A673 (cell line): ENCODE results near the gene CASP9. TPM values are rescaled to one million over a fixed set of nuclear protein-coding genes. Genes with fewer than 3 reads are reported as not detected.
A peak's percentile ranks its signal among the peaks of the same experiment; 100 is the strongest.
"Not testable (repeated sequence)": the region's sequence is repeated elsewhere in the genome, so short reads cannot be mapped to it uniquely, and the experiment has no call there.

Source experiments
- BruUV-seq: library from RNA; stranded (reverse); fragments of 400-500 nt; replicated peaks from 2 replicates; lab custom pipeline; 2021; lab: Mats Ljungman, UMichigan
- CTCF ChIA-PET: fragments of 300-600 bp; sonication (Branson Sonifier 250); formaldehyde crosslinking; loops from one replicate; lab custom pipeline; 2022; ENCODE audit warnings: antibody characterized with exemption; lab: Charles Lee
- POLR2A ChIA-PET: fragments of 300-600 bp; sonication (Branson Sonifier 250); formaldehyde crosslinking; loops from one replicate; lab custom pipeline; 2022; ENCODE audit warnings: antibody characterized with exemption; ENCODE audit not compliant: low non-redundant PET; lab: Charles Lee
- DNase-seq: peaks from one replicate; pipeline ENCODE4 v3.0.0-alpha.2; 2015; ENCODE audit warnings: low spot score
- H3K27ac ChIP-seq: fragments of 200-600 bp; sonication (generic); 2 replicates; pipeline ENCODE4 v1.5.1; 2016; ENCODE audit warnings: mixed run types, low read depth, mild to moderate bottlenecking, mixed read lengths, antibody characterized with exemption, low read length; ENCODE audit not compliant: poor library complexity, severe bottlenecking
- H3K27me3 ChIP-seq: fragments of 200-600 bp; sonication (generic); replicated peaks from 2 replicates; pipeline ENCODE4 v1.6.1; 2017; ENCODE audit warnings: mixed run types, low read depth, mild to moderate bottlenecking, mixed read lengths, antibody characterized with exemption, low read length; ENCODE audit not compliant: insufficient read depth, poor library complexity
- H3K36me3 ChIP-seq: fragments of 200-600 bp; sonication (generic); 2 replicates; pipeline ENCODE4 v1.6.1; 2016; ENCODE audit warnings: mixed run types, mild to moderate bottlenecking, mixed read lengths, antibody characterized with exemption, low read length; ENCODE audit not compliant: insufficient read depth, poor library complexity, severe bottlenecking
- H3K4me1 ChIP-seq: fragments of 200-600 bp; sonication (generic); 2 replicates; pipeline ENCODE4 v1.6.1; 2017; ENCODE audit warnings: mixed run types, mild to moderate bottlenecking, mixed read lengths, antibody characterized with exemption, low read length; ENCODE audit not compliant: insufficient read depth, poor library complexity, severe bottlenecking
- H3K4me3 ChIP-seq: fragments of 200-600 bp; sonication (generic); 2 replicates; pipeline ENCODE4 v1.5.1; 2016; ENCODE audit warnings: low read depth, mixed run types, mild to moderate bottlenecking, mixed read lengths, low read length; ENCODE audit not compliant: poor library complexity, severe bottlenecking
- H3K9me3 ChIP-seq: fragments of 200-600 bp; sonication (generic); 2 replicates; pipeline ENCODE4 v1.6.1; 2016; ENCODE audit warnings: mixed run types, low read depth, mild to moderate bottlenecking, mixed read lengths, antibody characterized with exemption, low read length; ENCODE audit not compliant: poor library complexity, severe bottlenecking
- CTCF ChIP-seq: fragments of 300-800, 200-600 bp; sonication (generic); conservative IDR thresholded peaks from 2 replicates; pipeline ENCODE4 v1.5.1; 2017; ENCODE audit warnings: low read depth, mild to moderate bottlenecking, antibody characterized with exemption, low read length, moderate library complexity, mixed read lengths
- EZH2 ChIP-seq: fragments of 200-600 bp; sonication (generic); IDR thresholded peaks from 2 replicates; pipeline ENCODE4 v1.6.1; 2017; ENCODE audit warnings: borderline replicate concordance, low read depth, mild to moderate bottlenecking, mixed read lengths, antibody characterized with exemption, low read length; ENCODE audit not compliant: poor library complexity, severe bottlenecking
- intact Hi-C: fragments of 100-400 bp; cut with micrococcal nuclease; formaldehyde crosslinking; loops from one replicate; pipeline ENCODE4 v1.10.0; 2022; ENCODE audit not compliant: unreplicated experiment
- total RNA-seq: library from RNA; stranded (reverse); gene quantifications from 2 replicates; pipeline ENCODE4 v1.2.3, GENCODE V29; 2021

The CASP9 gene
- total RNA-seq, 1 experiment from 2014 or later, result 7.0 TPM

- H3K27ac ChIP-seq, result not testable (repeated sequence)
Measured at GRCh38 chr1:15463064-15463800, 60.8 kb downstream of the CASP9 start.

GRCh38 chr1:15460708-15461095 is 63.3 kb downstream of the CASP9 start:
- ChIA-PET POLR2A (no interaction called here), CTCF (no interaction called here)

More at GRCh38 chr1:15463064-15463800, 60.8 kb downstream of the CASP9 start:
- POLR2A ChIA-PET, H3K4me3 ChIP-seq, H3K27me3 ChIP-seq, H3K36me3 ChIP-seq, intact Hi-C loops, DNase-seq, H3K9me3 ChIP-seq, CTCF ChIA-PET, BruUV-seq: not testable (repeated sequence)
- peaks cover 13% of the 10 kb centered on the region for H3K4me1 ChIP-seq

GRCh38 chr1:15459771-15460707 is 64.0 kb downstream of the CASP9 start:
- Histone ChIP-seq H3K4me3 (no peak overlapping the region), H3K4me1 (peaks cover 13% of the 10 kb centered on the region), H3K36me3 (no peaks in the 10 kb centered on the region), H3K27me3 (no peaks in the 10 kb centered on the region), H3K9me3 (no peaks in the 10 kb centered on the region), H3K27ac (no peak overlapping the region)
- intact Hi-C loops, result no loop called here
- TF ChIP-seq CTCF, result no peak
- TF ChIP-seq EZH2, result no peak
- DNase-seq, result peak; percentile 82
- CTCF ChIA-PET, result interaction anchor here (0.6 kb wide), 1 partner anchor 1984 kb away, joined by 4 read pairs; no protein-coding TSS in a partner anchor
- POLR2A ChIA-PET, result no interaction called here
- BruUV-seq, result no TSS peak

More at GRCh38 chr1:15460708-15461095, 63.3 kb downstream of the CASP9 start:
- Histone ChIP-seq H3K36me3 (no peaks in the 10 kb centered on the region), H3K9me3 (no peaks in the 10 kb centered on the region), H3K4me1 (peaks cover 13% of the 10 kb centered on the region), H3K27me3 (no peaks in the 10 kb centered on the region), H3K27ac (no peak overlapping the region), H3K4me3 (no peak overlapping the region)
- DNase-seq, result no peak
- intact Hi-C loops, result no loop called here
- BruUV-seq, result no TSS peak
- TF ChIP-seq EZH2, result no peak
- TF ChIP-seq CTCF, result no peak

- POLR2A ChIA-PET, BruUV-seq, intact Hi-C loops, H3K27ac ChIP-seq, H3K27me3 ChIP-seq, H3K9me3 ChIP-seq, H3K36me3 ChIP-seq, DNase-seq, CTCF ChIA-PET, H3K4me3 ChIP-seq: not testable (repeated sequence)
- peaks cover 13% of the 10 kb centered on the region for H3K4me1 ChIP-seq
Measured at GRCh38 chr1:15458388-15458787, 65.6 kb downstream of the CASP9 start.
